PC-3 (cell line): ENCODE results near the gene SYT1. TPM values are rescaled to one million over a fixed set of nuclear protein-coding genes. Genes with fewer than 3 reads are reported as not detected.

ENCODE experiments used
- ATAC-seq: fragments of 200-7000 bp; cut with Tn5 transposase; 2 replicates; pipeline ENCODE4 v1.9.1; 2020; ENCODE audit warnings: mild to moderate bottlenecking, moderate library complexity
- BruUV-seq: library from RNA; stranded (reverse); fragments of 400-500 nt; replicated peaks from 2 replicates; lab custom pipeline; 2021; lab: Mats Ljungman, UMichigan
- CTCF ChIA-PET: fragments of 300-600 bp; sonication (Branson Sonifier 250); formaldehyde crosslinking; loops from one replicate; lab custom pipeline; 2022; ENCODE audit warnings: antibody characterized with exemption; lab: Charles Lee
- POLR2A ChIA-PET: fragments of 300-600 bp; sonication (Branson Sonifier 250); formaldehyde crosslinking; loops from one replicate; lab custom pipeline; 2022; ENCODE audit warnings: antibody characterized with exemption; ENCODE audit not compliant: unreplicated experiment; lab: Charles Lee
- DNase-seq: peaks from one replicate; pipeline ENCODE4 v3.0.0-alpha.2; 2015
- H2AFZ ChIP-seq: fragments of 300-600 bp; sonication (generic); 2 replicates; pipeline ENCODE4 v1.6.0; 2016; ENCODE audit warnings: antibody characterized with exemption, low read length
- H3F3A ChIP-seq: fragments of 300-600 bp; sonication (generic); one replicate; pipeline ENCODE4 v1.6.0; 2017; ENCODE audit warnings: antibody characterized with exemption, low read length, control low read depth, mild to moderate bottlenecking; ENCODE audit not compliant: unreplicated experiment
- H3K27ac ChIP-seq: fragments of 300-600 bp; sonication (generic); 2 replicates; pipeline ENCODE4 v1.5.1; 2016; ENCODE audit warnings: mild to moderate bottlenecking, low read length
- H3K27me3 ChIP-seq: fragments of 300-600 bp; sonication (generic); 2 replicates; pipeline ENCODE4 v1.6.1; 2016; ENCODE audit warnings: low read length, mixed read lengths
- H3K36me3 ChIP-seq: fragments of 300-600 bp; sonication (generic); 2 replicates; pipeline ENCODE4 v1.6.1; 2016; ENCODE audit warnings: low read depth, mixed run types, low read length, mixed read lengths
- H3K4me1 ChIP-seq: fragments of 300-600 bp; sonication (generic); 2 replicates; pipeline ENCODE4 v1.5.1; 2016; ENCODE audit warnings: low read length; ENCODE audit not compliant: insufficient read depth
- H3K4me2 ChIP-seq: fragments of 300-600 bp; sonication (generic); 2 replicates; pipeline ENCODE4 v1.6.0; 2016; ENCODE audit warnings: low read length
- H3K4me3 ChIP-seq: fragments of 300-600 bp; sonication (generic); 2 replicates; pipeline ENCODE4 v1.5.1; 2016; ENCODE audit warnings: mild to moderate bottlenecking, low read length, mixed read lengths
- H3K79me2 ChIP-seq: fragments of 300-600 bp; sonication (generic); 2 replicates; pipeline ENCODE4 v1.6.1; 2017; ENCODE audit warnings: low read length, mixed read lengths
- H3K9ac ChIP-seq: fragments of 300-600 bp; sonication (generic); 2 replicates; pipeline ENCODE4 v1.6.0; 2016; ENCODE audit warnings: mild to moderate bottlenecking, low read length
- H3K9me2 ChIP-seq: fragments of 300-600 bp; sonication (generic); replicated peaks from 2 replicates; pipeline ENCODE4 v1.6.1; 2016; ENCODE audit warnings: mixed run types, low read length, mixed read lengths
- H3K9me3 ChIP-seq: fragments of 300-600 bp; sonication (generic); 2 replicates; pipeline ENCODE4 v1.6.1; 2016; ENCODE audit warnings: low read length, mixed read lengths
- H4K20me1 ChIP-seq: fragments of 300-600 bp; sonication (generic); 2 replicates; pipeline ENCODE4 v1.6.1; 2016; ENCODE audit warnings: low read length, mixed read lengths
- CTCF ChIP-seq: fragments of 300-600 bp; sonication (generic); conservative IDR thresholded peaks from 2 replicates; pipeline ENCODE4 v1.5.1; 2017; ENCODE audit warnings: antibody characterized with exemption, low read depth, mild to moderate bottlenecking, low read length
- EZH2 ChIP-seq: fragments of 300-600 bp; sonication (generic); IDR thresholded peaks from one replicate; pipeline ENCODE4 v1.6.1; 2017; ENCODE audit warnings: antibody characterized with exemption, mild to moderate bottlenecking, low read length; ENCODE audit not compliant: unreplicated experiment
- EZH2phosphoT487 ChIP-seq: fragments of 300-600 bp; sonication (generic); IDR thresholded peaks from 2 replicates; pipeline ENCODE4 v1.6.1; 2018; ENCODE audit warnings: mild to moderate bottlenecking, antibody characterized with exemption, low read length, borderline replicate concordance
- intact Hi-C: fragments of 100-400 bp; cut with micrococcal nuclease; formaldehyde crosslinking; loops from 2 replicates; pipeline ENCODE4 v1.9.0; 2023
- total RNA-seq: library from RNA; depleted of rRNA; stranded (reverse); fragments of >200 nt; gene quantifications from 2 replicates; pipeline ENCODE4 v1.2.3, GENCODE V29; 2014

The SYT1 gene
- total RNA-seq, 1 experiment from 2014 or later = 0.51 TPM

DNA sequence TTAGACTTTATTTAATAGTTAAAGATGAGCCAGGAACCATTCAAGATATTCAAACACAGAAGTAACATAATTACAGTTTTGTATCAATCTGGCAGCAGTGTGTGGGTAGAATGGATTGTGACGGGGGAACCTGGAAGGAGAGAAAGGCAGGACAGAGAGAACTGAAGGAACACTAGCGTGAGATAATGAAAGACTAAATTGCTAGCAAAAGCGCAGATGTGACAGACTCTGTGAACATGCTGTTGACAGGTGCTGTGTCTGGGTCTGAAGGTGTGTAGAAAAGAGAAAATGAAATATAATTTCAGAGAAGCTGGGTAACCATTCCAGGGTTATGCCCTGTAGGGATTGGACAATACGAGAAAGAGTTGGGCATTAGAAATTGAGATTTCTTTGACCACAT lies 372.3 kb downstream of the SYT1 start:
- ATAC-seq = no peak
- no TSS peak for BruUV-seq
- no peaks in the 10 kb centered on the region for H3K9me2 ChIP-seq
- intact Hi-C loops = no loop called here
- H3K4me3 ChIP-seq = no peak overlapping the region
- no peaks in the 10 kb centered on the region for H3K4me1 ChIP-seq
- H3K9me3 ChIP-seq = no peaks in the 10 kb centered on the region
- no peaks in the 10 kb centered on the region for H3F3A ChIP-seq
- CTCF ChIA-PET = no interaction called here
- H3K27me3 ChIP-seq = no peaks in the 10 kb centered on the region
- no peaks in the 10 kb centered on the region for H4K20me1 ChIP-seq
- no peak overlapping the region for H3K27ac ChIP-seq
- TF ChIP-seq CTCF = no peak
- no peak for TF ChIP-seq EZH2phosphoT487
- no peak for TF ChIP-seq EZH2
- no peak overlapping the region for H3K9ac ChIP-seq
- H3K79me2 ChIP-seq = no peaks in the 10 kb centered on the region
- no peak overlapping the region for H3K4me2 ChIP-seq
- no peaks in the 10 kb centered on the region for H3K36me3 ChIP-seq
- no peak overlapping the region for H2AFZ ChIP-seq
- no peak for DNase-seq
- POLR2A ChIA-PET = no interaction called here

- Histone ChIP-seq H2AFZ (no peak overlapping the region), H3K36me3 (no peaks in the 10 kb centered on the region), H3K4me1 (no peaks in the 10 kb centered on the region), H3K27me3 (no peaks in the 10 kb centered on the region), H3K27ac (no peak overlapping the region), H4K20me1 (no peaks in the 10 kb centered on the region), H3K4me3 (no peak overlapping the region), H3K4me2 (no peak overlapping the region), H3K9ac (no peak overlapping the region), H3K9me2 (no peaks in the 10 kb centered on the region), H3K9me3 (no peaks in the 10 kb centered on the region), H3K79me2 (no peaks in the 10 kb centered on the region), H3F3A (no peaks in the 10 kb centered on the region)
- DNase-seq (no peak), ATAC-seq (no peak)
- no TSS peak for BruUV-seq
- TF ChIP-seq EZH2phosphoT487 = no peak
- TF ChIP-seq CTCF = no peak
- intact Hi-C loops = no loop called here
- ChIA-PET POLR2A (no interaction called here), CTCF (no interaction called here)
These were observed 373.7 kb downstream of the SYT1 start for GRCh38 chr12:79238246-79238645.

GRCh38 chr12:79247494-79247893 lies 382.9 kb downstream of the SYT1 start:
- BruUV-seq = no TSS peak

More at GRCh38 chr12:79247494-79247893, 382.9 kb downstream of the SYT1 start:
- TF ChIP-seq EZH2 = no peak
- TF ChIP-seq CTCF = no peak
- TF ChIP-seq EZH2phosphoT487 = no peak
- ChIA-PET CTCF (no interaction called here), POLR2A (no interaction called here)
- peaks cover 29% of the 10 kb centered on the region for H3K4me1 ChIP-seq
- intact Hi-C loops = no loop called here
- no peak overlapping the region for H3K4me3 ChIP-seq
- H3K27me3 ChIP-seq = no peaks in the 10 kb centered on the region
- no peaks in the 10 kb centered on the region for H3F3A ChIP-seq
- H2AFZ ChIP-seq = no peak overlapping the region
- no peaks in the 10 kb centered on the region for H3K79me2 ChIP-seq
- no peaks in the 10 kb centered on the region for H3K36me3 ChIP-seq
- H3K4me2 ChIP-seq = no peak overlapping the region
- no peak for DNase-seq
- no peak for ATAC-seq
- no peak overlapping the region for H3K9ac ChIP-seq
- no peaks in the 10 kb centered on the region for H4K20me1 ChIP-seq
- H3K27ac ChIP-seq = no peak overlapping the region
- H3K9me3 ChIP-seq = no peaks in the 10 kb centered on the region
- H3K9me2 ChIP-seq = no peaks in the 10 kb centered on the region
